GM10266 (cell line): ENCODE measurements around the gene LRRC27.

ENCODE experiments used
- DNase-seq: peaks from one replicate; pipeline ENCODE4 v3.0.0; 2012; ENCODE audit errors: extremely low spot score
- CTCF ChIP-seq: IDR thresholded peaks from 2 replicates; pipeline ENCODE4 v1.5.1; 2012; ENCODE audit warnings: mild to moderate bottlenecking, low read depth; ENCODE audit not compliant: control insufficient read depth, insufficient read depth; ENCODE audit errors: missing control alignments

Gene LRRC27

GRCh38 chr10:132364594-132364970 lies 32.6 kb downstream of the LRRC27 start:
- TF ChIP-seq CTCF = no peak
- DNase-seq = no peak

GRCh38 chr10:132365102-132365501 lies 33.1 kb downstream of the LRRC27 start:
- no peak for DNase-seq
- TF ChIP-seq CTCF = no peak

- no peak for TF ChIP-seq CTCF
- no peak for DNase-seq
These were observed 34.0 kb downstream of the LRRC27 start for GRCh38 chr10:132366006-132366405.

GRCh38 chr10:132366499-132366898 lies 34.5 kb downstream of the LRRC27 start:
- DNase-seq = no peak
- TF ChIP-seq CTCF = no peak

- no peak for DNase-seq
- TF ChIP-seq CTCF = no peak
These were observed 36.4 kb downstream of the LRRC27 start for GRCh38 chr10:132368391-132368790.

GRCh38 chr10:132368881-132369635 lies 37.1 kb downstream of the LRRC27 start:
- TF ChIP-seq CTCF = no peak
- no peak for DNase-seq

GRCh38 chr10:132369636-132370185 lies 37.7 kb downstream of the LRRC27 start:
- DNase-seq = no peak
- TF ChIP-seq CTCF = no peak
